AG04450 (cell line): ENCODE results near the gene MC2R. TPM values are rescaled to one million over a fixed set of nuclear protein-coding genes. Genes with fewer than 3 reads are reported as not detected.

Experiments used
- CTCF ChIA-PET: fragments of 300-600, 350-600 bp; formaldehyde crosslinking; extraction: SDS; loops from one replicate; lab custom pipeline; 2022; ENCODE audit warnings: antibody characterized with exemption, inconsistent platforms; lab: Charles Lee
- POLR2A ChIA-PET: fragments of 350-600 bp; formaldehyde crosslinking; extraction: SDS; loops from one replicate; lab custom pipeline; 2021; ENCODE audit warnings: antibody characterized with exemption, inconsistent platforms; lab: Yijun Ruan, JAX
- DNase-seq: peaks from one replicate; pipeline ENCODE4 v3.0.0-alpha.2; 2011; ENCODE audit warnings: low read depth, low spot score
- H3K27ac ChIP-seq: one replicate; pipeline ENCODE4 v1.5.1; 2012; ENCODE audit warnings: low read depth, low read length, control low read depth
- H3K27me3 ChIP-seq: one replicate; pipeline ENCODE4 v1.6.0; 2012; ENCODE audit warnings: low read length; ENCODE audit not compliant: control insufficient read depth, insufficient read depth
- H3K4me3 ChIP-seq: 2 replicates; pipeline ENCODE4 v1.5.1; 2011; ENCODE audit warnings: mild to moderate bottlenecking, low read depth, low read length, control low read depth
- H3K9me3 ChIP-seq: 2 replicates; pipeline ENCODE4 v1.5.1; 2012; ENCODE audit warnings: low read length; ENCODE audit not compliant: control insufficient read depth, insufficient read depth
- polyA plus RNA-seq: library from polyadenylated mRNA; depleted of rRNA; stranded (reverse); fragments of >200 nt; gene quantifications from 2 replicates; pipeline ENCODE4 v1.2.3, GENCODE V29; 2011
- TF ChIP-seq, protein P1 (sequence below): IDR thresholded peaks from 2 replicates; pipeline ENCODE4 v1.5.1; 2011; ENCODE audit warnings: low read depth, low read length, control low read depth, inconsistent platforms

Gene MC2R
- polyA plus RNA-seq, 1 experiment, result not detected

DNA sequence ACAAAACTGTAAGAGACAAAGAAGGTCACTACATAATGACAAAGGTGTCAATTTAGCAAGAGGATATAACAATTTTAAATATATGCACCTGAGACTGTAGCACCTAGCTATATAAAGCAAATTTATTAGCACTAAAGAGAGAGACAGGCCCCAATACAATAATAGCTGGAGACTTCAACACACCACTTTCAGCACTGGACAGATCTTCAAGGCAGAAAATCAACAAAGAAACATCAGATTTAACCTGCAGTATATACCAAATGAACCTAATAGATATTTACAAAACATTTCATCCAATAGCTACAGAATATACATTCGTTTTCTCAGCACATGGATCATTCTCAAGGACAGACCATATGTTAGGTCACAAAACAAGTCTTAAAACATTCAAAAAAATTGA, 14.7 kb downstream of the MC2R start:
- Histone ChIP-seq H3K27me3 (no peaks in the 10 kb centered on the region), H3K9me3 (peaks cover 15% of the 10 kb centered on the region; the same call in 1 of the 2 replicates), H3K27ac (no peak overlapping the region), H3K4me3 (no peak overlapping the region)
- ChIA-PET CTCF (no interaction called here), POLR2A (no interaction called here)
- TF ChIP-seq, protein P1, sequence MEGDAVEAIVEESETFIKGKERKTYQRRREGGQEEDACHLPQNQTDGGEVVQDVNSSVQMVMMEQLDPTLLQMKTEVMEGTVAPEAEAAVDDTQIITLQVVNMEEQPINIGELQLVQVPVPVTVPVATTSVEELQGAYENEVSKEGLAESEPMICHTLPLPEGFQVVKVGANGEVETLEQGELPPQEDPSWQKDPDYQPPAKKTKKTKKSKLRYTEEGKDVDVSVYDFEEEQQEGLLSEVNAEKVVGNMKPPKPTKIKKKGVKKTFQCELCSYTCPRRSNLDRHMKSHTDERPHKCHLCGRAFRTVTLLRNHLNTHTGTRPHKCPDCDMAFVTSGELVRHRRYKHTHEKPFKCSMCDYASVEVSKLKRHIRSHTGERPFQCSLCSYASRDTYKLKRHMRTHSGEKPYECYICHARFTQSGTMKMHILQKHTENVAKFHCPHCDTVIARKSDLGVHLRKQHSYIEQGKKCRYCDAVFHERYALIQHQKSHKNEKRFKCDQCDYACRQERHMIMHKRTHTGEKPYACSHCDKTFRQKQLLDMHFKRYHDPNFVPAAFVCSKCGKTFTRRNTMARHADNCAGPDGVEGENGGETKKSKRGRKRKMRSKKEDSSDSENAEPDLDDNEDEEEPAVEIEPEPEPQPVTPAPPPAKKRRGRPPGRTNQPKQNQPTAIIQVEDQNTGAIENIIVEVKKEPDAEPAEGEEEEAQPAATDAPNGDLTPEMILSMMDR, result no peak
- DNase-seq, result no peak

DNA sequence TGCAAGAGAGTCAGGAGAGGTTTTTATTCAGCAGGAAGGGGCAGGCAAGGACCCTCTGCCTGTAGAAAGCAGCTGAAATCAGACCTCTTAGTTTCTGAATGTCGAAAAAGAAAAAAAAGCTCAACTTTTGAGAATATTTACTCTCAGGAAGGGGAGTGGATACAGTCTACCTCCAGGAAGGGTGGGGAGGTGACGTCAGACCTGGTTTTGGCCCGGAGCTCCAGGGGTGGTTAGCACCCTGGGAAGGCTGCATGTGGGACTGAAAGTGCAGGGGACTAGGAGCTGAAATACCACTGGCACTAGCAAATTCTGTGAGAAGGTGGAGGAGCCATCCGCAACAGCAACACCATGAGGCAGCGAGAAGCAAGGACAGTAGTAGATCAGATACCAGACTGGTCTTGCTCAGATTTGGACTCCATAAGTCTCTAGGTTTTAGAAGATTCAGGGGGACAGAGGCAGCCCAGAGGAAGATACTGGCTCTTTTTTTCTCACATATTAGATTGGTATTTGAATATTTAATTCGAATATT, 19.8 kb downstream of the MC2R start:
- TF ChIP-seq, protein P1, result no peak
- CTCF ChIA-PET, result no interaction called here
- Histone ChIP-seq H3K4me3 (no peak overlapping the region), H3K27me3 (no peaks in the 10 kb centered on the region), H3K9me3 (peaks cover 33% of the 10 kb centered on the region), H3K27ac (no peak overlapping the region)
- DNase-seq, result no peak
- POLR2A ChIA-PET, result no interaction called here

DNA sequence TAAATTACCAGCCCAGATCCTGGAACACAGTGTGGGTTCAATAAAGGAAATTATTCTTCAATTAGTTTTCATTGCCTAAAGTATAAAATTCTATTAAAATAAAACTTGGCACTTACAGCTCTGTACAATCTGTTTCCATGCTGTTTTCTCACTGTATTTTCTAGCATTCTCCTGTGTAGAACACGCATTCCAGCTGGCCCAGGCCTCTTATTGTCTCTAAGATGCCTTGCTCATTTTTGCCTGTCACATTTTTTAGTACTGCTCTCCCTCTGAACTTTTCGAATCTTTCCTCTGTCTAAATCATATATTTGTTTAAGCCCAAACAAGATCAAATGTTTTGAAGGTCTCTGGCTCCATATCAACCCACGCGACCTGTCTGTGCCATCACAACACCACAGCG, 20.8 kb downstream of the MC2R start:
- Histone ChIP-seq H3K4me3 (no peak overlapping the region), H3K27ac (no peak overlapping the region), H3K9me3 (peaks cover 39% of the 10 kb centered on the region), H3K27me3 (no peaks in the 10 kb centered on the region)
- TF ChIP-seq, protein P1, result no peak
- CTCF ChIA-PET, result no interaction called here
- POLR2A ChIA-PET, result no interaction called here
- DNase-seq, result no peak

DNA sequence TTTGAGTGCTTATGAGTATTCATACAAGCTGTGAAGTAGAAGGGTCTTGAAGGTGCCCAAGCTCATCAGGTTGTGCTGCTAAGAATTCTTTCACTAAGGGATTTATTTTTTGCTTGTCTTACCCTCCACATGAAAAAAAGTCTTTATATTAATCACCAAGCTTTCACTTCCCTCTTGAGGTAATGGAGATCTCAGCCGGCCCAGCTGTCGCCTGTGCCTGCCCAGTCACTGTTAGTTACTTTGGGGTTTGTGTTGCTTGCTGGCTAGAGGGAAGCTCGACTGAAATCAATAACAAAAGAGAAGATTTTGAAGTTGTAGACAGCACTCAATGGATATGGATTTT, 21.9 kb downstream of the MC2R start:
- TF ChIP-seq, protein P1, result no peak
- no peak for DNase-seq
- no peak overlapping the region for H3K4me3 ChIP-seq
- ChIA-PET POLR2A (no interaction called here), CTCF (no interaction called here)
- no peaks in the 10 kb centered on the region for H3K27me3 ChIP-seq
- peaks cover 43% of the 10 kb centered on the region for H3K9me3 ChIP-seq
- no peak overlapping the region for H3K27ac ChIP-seq

DNA sequence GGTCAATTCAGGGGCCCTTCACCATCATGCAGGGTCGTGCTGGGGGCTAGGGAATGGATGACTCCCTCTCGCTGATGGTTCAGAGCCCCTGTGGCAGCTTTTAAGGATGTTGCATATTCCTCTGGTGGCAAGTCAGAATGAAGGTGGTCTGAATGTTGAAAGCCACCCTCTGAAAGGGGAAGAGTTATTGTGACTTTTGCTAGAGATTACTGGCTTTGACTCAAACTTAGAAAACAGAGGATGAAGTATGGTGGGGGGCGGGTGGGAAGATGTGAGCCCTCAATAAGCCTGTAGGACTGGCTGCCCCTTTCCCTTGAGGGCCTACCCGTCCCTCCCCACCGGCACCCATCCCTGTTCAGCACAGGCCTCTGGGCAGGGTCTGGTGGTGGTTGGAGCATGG, 23.2 kb downstream of the MC2R start:
- H3K27me3 ChIP-seq, result no peaks in the 10 kb centered on the region
- POLR2A ChIA-PET, result no interaction called here
- no peak for DNase-seq

More for the DNA sequence above, 23.2 kb downstream of the MC2R start:
- peaks cover 44% of the 10 kb centered on the region for H3K9me3 ChIP-seq
- CTCF ChIA-PET, result no interaction called here
- no peak overlapping the region for H3K27ac ChIP-seq
- TF ChIP-seq, protein P1, result no peak
- H3K4me3 ChIP-seq, result no peak overlapping the region
